HEK293 (cell line): Measurements from ENCODE around the gene DENND1A.

ENCODE experiments used
- YY1 ChIP-seq: fragments of 450-650 bp; formaldehyde crosslinking; IDR thresholded peaks from 2 replicates; pipeline ENCODE4 v1.5.1; 2018; ENCODE audit warnings: missing biosample characterization, missing genetic modification characterization
- ZNF140 ChIP-seq: fragments of 450-650 bp; formaldehyde crosslinking; IDR thresholded peaks from 2 replicates; pipeline ENCODE4 v1.5.1; 2016; ENCODE audit warnings: missing biosample characterization, missing genetic modification characterization
- ZNF174 ChIP-seq: fragments of 450-650 bp; formaldehyde crosslinking; IDR thresholded peaks from 2 replicates; pipeline ENCODE4 v1.5.0; 2017; ENCODE audit warnings: missing biosample characterization, mild to moderate bottlenecking, missing genetic modification characterization
- ZNF274 ChIP-seq, 2 experiments: fragments of 200-500 bp in 1 of 2; fragments of 450-650 bp in 1 of 2; sonication (Bioruptor generic) in 1 of 2; formaldehyde crosslinking in 1 of 2; IDR thresholded peaks; 2 replicates each; pipeline versions ENCODE4 v1.5.1 to v1.6.1; 2014 to 2016; ENCODE audit warnings: borderline replicate concordance in 1 of 2, inconsistent platforms in 1 of 2, low read length in 1 of 2, missing biosample characterization in 1 of 2, missing genetic modification characterization in 1 of 2
- TF ChIP-seq, protein P1 (sequence below): fragments of 450-650 bp; formaldehyde crosslinking; IDR thresholded peaks from 2 replicates; pipeline ENCODE4 v1.5.1; 2016; ENCODE audit warnings: missing biosample characterization, missing genetic modification characterization
- TF ChIP-seq, protein P2 (sequence below): fragments of 450-650 bp; formaldehyde crosslinking; IDR thresholded peaks from 2 replicates; pipeline ENCODE4 v1.5.1; 2017; ENCODE audit warnings: missing biosample characterization, missing genetic modification characterization

DNA sequence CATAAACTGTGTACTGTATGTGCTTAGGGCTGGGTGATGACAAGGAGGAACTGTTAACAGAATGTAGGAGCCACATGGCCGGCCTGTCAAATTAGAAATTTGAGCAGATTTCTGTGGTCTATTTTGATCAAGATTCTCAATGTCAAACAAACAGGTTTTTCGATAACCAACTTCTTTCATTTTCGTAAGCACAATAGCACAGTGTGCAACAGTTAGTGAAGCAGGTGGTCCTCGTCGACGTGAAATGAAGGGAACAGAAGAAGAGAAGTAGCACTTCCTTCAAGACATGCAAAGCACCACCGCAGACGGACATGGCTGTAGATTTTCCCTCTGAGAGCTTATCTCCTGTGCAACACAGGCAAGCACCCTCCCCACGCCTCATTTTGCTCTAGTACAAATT, 321.8 kb downstream of the DENND1A start:
- TF ChIP-seq, protein P1, sequence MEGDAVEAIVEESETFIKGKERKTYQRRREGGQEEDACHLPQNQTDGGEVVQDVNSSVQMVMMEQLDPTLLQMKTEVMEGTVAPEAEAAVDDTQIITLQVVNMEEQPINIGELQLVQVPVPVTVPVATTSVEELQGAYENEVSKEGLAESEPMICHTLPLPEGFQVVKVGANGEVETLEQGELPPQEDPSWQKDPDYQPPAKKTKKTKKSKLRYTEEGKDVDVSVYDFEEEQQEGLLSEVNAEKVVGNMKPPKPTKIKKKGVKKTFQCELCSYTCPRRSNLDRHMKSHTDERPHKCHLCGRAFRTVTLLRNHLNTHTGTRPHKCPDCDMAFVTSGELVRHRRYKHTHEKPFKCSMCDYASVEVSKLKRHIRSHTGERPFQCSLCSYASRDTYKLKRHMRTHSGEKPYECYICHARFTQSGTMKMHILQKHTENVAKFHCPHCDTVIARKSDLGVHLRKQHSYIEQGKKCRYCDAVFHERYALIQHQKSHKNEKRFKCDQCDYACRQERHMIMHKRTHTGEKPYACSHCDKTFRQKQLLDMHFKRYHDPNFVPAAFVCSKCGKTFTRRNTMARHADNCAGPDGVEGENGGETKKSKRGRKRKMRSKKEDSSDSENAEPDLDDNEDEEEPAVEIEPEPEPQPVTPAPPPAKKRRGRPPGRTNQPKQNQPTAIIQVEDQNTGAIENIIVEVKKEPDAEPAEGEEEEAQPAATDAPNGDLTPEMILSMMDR: no peak
- TF ChIP-seq ZNF274 (IDR thresholded peaks at IDR 0.05; ENCODE audit: low read length) (no peak), ZNF274 (tag by site-specific recombination; IDR thresholded peaks at IDR 0.05; ENCODE audit: borderline replicate concordance) (no peak), YY1 (tag by site-specific recombination) (no peak), ZNF174 (tag by site-specific recombination) (no peak), ZNF140 (tag by site-specific recombination) (no peak)
- TF ChIP-seq, protein P2, sequence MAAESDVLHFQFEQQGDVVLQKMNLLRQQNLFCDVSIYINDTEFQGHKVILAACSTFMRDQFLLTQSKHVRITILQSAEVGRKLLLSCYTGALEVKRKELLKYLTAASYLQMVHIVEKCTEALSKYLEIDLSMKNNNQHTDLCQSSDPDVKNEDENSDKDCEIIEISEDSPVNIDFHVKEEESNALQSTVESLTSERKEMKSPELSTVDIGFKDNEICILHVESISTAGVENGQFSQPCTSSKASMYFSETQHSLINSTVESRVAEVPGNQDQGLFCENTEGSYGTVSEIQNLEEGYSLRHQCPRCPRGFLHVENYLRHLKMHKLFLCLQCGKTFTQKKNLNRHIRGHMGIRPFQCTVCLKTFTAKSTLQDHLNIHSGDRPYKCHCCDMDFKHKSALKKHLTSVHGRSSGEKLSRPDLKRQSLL (tag by site-specific recombination): no peak
